HG02973 (cell line): ENCODE data around the gene SEL1L2.

Source experiments
- ATAC-seq: cut with Tn5 transposase; IDR thresholded peaks from one replicate; pipeline ENCODE4 v1.9.1; 2021; ENCODE audit warnings: moderate library complexity; ENCODE audit not compliant: unreplicated experiment

SEL1L2 gene

GRCh38 chr20:13929836-13930235 is 60.6 kb downstream of the SEL1L2 start:
- ATAC-seq = no peak

DNA sequence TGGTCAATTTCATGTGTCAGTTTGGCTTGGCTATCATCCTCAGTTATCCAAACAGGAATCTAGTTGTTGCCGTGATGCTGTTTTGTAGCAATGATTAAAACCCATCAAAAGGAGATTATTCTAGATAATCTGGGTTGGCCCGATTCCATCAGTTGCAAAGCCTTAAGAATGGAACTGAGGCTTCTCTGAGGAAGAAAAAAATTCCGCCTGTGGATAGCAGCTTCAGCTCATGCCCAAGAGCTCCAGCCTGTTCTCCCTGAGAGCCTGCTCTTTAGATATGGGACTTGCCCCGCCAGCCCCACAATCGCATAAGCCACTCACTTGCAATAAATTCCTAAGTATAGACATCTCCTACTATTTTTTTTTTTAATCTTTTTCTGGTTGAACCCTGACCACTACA is 61.5 kb downstream of the SEL1L2 start:
- no peak for ATAC-seq

- no peak for ATAC-seq
Measured at GRCh38 chr20:13927171-13927570, 63.2 kb downstream of the SEL1L2 start.

- ATAC-seq = no peak
Measured at GRCh38 chr20:13922241-13922640, 68.2 kb downstream of the SEL1L2 start.

DNA sequence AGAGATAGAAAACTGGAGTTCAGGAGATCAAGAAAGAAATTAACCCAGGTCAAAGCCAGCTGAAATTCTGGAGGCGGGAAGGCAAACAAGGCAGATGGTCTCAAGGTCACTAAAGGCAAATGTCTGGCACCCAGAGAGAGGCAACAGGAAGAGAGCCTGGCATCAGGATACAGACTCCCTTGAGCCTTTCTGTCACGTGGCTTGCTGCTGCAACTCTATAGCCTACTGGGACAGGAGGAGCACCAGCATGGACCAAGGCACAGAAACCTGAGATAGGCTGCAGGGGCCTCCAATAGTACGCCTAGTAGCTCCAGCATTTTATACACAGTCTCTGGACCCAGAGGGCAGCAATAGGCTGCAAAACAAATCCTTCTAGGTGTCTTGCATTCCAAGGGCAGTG is 75.1 kb downstream of the SEL1L2 start:
- ATAC-seq = no peak

- ATAC-seq = no peak
Measured at GRCh38 chr20:13913572-13913971, 76.8 kb downstream of the SEL1L2 start.

GRCh38 chr20:13913131-13913530 is 77.3 kb downstream of the SEL1L2 start:
- no peak for ATAC-seq

GRCh38 chr20:13910492-13910891 is 79.9 kb downstream of the SEL1L2 start:
- no peak for ATAC-seq

- no peak for ATAC-seq
Measured at GRCh38 chr20:13909067-13909466, 81.3 kb downstream of the SEL1L2 start.

- no peak for ATAC-seq
Measured at GRCh38 chr20:13904766-13905165, 85.6 kb downstream of the SEL1L2 start.

GRCh38 chr20:13900496-13900895 is 89.9 kb downstream of the SEL1L2 start:
- ATAC-seq = no peak

DNA sequence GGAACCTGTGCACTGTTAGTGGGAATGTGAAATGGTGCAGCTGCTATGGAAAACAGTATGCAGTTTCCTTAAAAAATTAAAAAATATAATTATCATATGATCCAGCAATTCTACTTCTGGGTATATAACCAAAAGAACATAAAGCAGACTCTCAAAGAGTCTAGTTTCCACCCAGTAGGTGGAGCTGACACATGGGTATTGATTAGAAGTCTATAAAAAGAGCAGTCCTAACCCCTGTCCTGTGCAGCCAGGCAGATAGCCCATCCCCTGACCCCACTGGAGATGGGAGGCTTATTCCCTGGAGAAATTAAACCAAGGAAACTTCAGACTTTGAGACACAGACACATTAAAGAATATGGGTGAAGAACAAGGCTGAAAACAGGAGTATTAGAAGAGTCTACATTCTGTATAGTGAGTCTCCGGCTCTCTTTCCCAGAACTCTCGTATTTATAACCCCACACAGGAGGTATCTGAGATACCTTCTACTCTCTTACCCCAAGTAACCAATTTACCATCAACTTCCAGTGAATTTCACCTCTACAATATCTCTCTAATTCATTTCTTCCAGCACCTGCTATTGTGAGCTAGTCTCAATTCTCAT is 92.3 kb downstream of the SEL1L2 start:
- ATAC-seq = no peak

- no peak for ATAC-seq
Measured at GRCh38 chr20:13891575-13891974, 98.8 kb downstream of the SEL1L2 start.

DNA sequence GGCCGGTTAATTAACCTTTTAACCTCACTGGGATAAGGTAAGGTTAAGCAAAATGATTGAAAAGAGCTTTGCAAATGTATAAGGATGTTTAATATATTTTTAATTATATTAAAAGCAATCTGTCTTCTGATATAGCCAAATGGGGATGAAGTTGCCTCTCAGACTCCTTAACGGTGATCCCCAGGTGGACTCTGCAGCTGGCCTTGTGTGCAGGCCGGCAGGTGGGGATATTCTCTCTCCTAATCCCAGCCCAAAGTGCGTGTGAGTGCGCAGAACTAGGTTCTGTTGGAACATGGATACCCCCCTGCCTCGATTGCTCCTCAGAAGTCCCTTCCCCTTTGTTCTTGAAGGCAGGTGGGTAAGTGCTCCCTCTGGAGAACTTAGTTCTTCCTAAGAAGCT is 105.6 kb downstream of the SEL1L2 start:
- no peak for ATAC-seq

- no peak for ATAC-seq
Measured at GRCh38 chr20:13883425-13883824, 107.0 kb downstream of the SEL1L2 start.

GRCh38 chr20:13878566-13878965 is 111.8 kb downstream of the SEL1L2 start:
- ATAC-seq = no peak

- no peak for ATAC-seq
Measured at GRCh38 chr20:13877793-13878192, 112.6 kb downstream of the SEL1L2 start.

- ATAC-seq = no peak
Measured at GRCh38 chr20:13875265-13875811, 115.1 kb downstream of the SEL1L2 start.

DNA sequence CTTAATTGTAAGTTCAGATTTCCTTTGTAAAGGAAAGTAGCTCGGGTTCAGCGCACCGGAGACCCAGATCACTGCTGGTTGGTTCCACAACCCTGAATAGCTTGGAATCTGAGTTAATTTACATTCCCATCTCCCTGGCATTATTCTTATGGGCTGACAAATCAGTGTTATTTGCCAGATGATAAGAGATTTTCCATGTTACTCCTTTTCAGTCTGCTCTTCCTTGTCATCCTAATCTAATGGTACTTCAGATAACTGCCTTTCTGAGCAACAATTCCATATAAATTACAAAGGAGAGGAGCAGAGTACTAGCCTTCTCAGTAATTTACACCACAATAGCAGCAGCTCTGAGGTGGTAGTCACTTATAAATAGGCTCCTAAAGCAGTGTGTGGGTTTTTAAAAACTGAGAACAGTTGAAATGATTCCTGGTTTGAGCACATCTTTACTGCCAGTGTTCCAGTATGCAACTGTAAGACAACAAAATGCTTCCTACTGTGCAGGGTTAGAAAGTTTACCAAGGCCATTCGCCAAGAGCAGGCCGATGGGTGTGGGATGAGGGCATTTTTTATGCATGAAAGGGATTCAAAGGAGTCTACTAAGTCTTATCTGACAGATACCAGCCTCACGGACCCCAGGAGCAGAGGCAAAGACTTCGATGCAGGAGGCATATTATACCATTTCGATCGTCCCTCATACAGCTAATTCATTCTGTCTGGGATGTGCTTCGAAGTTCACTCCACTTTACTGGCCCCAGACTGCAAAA is 115.8 kb downstream of the SEL1L2 start:
- ATAC-seq = no peak

GRCh38 chr20:13873831-13874230 is 116.6 kb downstream of the SEL1L2 start:
- no peak for ATAC-seq

- ATAC-seq = no peak
Measured at GRCh38 chr20:13870170-13870748, 120.2 kb downstream of the SEL1L2 start.

DNA sequence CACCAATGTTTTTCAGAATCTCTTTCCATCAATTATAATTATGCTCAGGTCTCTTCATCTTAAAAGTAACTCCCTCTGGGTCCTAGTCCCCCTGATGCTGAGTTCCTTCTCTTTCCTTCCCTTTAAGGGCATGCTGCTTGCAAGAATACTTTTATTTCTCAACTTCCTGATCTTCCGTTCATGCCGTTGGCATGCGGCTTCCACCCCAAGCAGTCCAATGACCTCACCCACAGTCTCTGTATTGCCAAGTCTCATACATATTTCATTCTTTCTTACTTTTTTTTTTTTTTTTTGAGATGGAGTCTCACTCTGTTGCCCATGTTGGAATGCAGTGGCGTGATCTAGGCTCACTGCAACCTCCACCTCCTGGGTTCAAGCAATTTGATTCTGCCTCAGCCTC is 122.1 kb downstream of the SEL1L2 start:
- no peak for ATAC-seq
